HT-29 (cell line): ENCODE measurements around the gene SLC12A9. TPM values are rescaled to one million over a fixed set of nuclear protein-coding genes. Genes with fewer than 3 reads are reported as not detected.
"Not testable (repeated sequence)": the region's sequence is repeated elsewhere in the genome, so short reads cannot be mapped to it uniquely, and the experiment has no call there.

ENCODE experiments used
- DNase-seq: peaks from one replicate; pipeline ENCODE4 v3.0.0-alpha.2; 2015; ENCODE audit warnings: low spot score
- total RNA-seq: library from RNA; depleted of rRNA; stranded (reverse); fragments of >200 nt; shearing (Covaris generic); gene quantifications from 2 replicates; pipeline ENCODE4 v1.2.3, GENCODE V29; 2014; rRNA removed

SLC12A9 gene
- total RNA-seq, result 68.7 and 85.6 TPM in 2 replicates

DNA sequence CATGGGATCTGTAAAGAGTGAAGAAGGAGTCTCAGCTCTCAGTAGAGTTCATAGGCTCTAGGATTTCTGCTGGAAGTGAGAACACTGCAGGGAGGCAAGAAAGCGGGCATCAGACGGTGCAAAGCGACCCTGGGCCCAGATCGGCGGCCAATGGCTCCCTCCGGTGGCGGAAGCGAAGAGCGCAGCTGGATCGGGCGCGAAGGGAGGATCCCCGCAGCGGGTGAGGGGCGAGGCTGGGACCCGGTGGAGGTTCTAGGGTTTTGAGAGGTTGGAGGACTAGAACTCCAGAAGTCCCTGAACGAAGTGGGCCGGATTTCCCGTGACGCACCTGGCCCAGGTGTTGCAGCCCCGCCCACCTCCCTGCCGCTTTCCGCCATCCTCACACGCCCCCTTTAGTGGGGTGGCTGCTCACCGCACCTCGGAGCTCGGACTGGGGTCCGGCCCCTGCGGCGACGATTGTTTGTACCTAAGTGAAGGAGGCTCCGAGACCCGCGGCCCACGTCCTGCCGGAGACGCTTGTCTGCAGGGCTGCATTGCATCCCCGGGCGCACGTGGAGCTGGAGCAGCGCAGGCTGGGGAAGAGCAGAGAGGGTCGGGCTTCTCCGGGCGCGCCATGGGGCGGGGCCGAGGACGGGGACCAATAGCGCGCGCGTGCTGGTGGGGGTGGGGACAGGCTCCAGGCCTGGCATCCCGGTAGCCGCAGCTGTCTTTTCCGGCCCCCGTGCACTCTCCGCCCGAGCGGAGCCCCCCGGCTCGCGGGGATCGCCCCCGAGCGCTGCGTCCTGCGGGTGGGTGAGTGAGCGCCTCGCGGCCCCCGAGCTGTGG is at the start of gene SLC12A9:
SLC12A9 (plus strand) TSS at position 666 of the 825 bp plus-strand sequence. CDS start 1,485 bp downstream, outside the sequence.
- peak; percentile 94 for DNase-seq

GRCh38 chr7:100802951-100803350 is 49.6 kb upstream of the SLC12A9 start:
- DNase-seq, result peak; percentile 45

- peak; percentile 92 for DNase-seq
Observed at GRCh38 chr7:100803398-100804161, 48.9 kb upstream of the SLC12A9 start.

GRCh38 chr7:100804681-100805431 is 47.7 kb upstream of the SLC12A9 start:
- no peak for DNase-seq

DNA sequence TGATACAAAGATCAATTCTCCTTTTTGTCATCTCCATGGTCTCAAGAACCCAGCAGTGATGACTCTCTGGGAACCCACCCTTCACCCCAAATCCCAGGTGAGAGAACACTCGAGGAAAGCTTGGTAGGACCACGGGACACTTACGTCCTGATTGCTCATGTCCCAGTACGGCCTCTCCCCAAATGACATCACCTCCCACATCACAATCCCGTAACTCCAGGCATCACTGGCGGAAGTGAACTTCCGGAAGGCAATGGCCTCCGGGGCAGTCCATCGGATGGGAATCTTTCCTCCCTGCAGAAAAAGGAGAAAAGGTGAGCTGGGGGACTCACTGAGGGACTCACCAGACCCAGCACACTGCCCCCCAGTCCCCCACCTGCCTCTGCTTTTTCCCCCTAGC is 46.2 kb upstream of the SLC12A9 start:
- no peak for DNase-seq

DNA sequence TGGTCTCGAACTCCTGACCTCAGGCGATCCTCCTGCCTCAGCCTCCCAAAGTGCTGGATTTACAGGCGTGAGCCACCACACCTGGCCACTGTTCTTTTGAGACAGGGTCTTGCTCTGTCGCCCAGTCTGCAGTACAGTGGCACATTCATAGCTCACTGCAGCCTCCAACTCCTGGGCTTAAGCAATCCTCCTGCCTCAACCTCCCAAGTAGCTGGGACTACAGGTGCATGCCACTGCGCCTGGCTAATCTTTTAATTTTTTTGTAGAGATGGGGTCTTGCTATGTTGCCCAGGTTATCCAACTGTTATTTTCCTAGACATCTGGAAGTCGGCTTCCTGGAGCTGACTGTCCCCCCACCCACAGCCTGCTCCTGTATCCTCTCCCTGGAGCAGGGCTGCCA is 45.6 kb upstream of the SLC12A9 start:
- not testable (repeated sequence) for DNase-seq

DNA sequence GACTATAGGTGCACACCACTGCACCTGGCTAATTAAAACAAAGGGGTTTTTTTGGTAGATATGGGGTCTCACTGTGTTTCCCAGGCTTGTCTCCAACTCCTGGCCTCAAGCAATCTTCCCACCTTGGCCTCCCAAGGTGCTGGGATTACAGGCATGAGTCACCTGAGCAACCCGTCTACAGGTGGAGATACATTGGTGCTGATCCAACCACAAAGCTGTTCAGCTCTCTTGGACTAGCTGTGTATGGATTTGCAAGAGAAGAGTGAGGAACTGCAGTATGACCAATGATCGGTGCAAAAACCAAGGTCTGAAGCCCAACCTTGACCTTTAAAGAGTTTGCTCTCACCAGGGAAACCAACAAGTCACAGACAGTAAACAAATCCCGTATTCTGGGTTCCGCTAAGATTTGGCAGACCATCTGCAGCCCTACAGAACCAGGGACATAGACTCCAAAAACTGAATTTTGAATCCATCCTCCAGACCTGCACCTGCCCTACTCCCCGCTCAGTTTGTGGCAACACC is 44.1 kb upstream of the SLC12A9 start:
- no peak for DNase-seq

GRCh38 chr7:100811480-100811879 is 41.0 kb upstream of the SLC12A9 start:
- no peak for DNase-seq

- DNase-seq, result no peak
Observed at GRCh38 chr7:100812729-100813128, 39.8 kb upstream of the SLC12A9 start.

- DNase-seq, result not testable (repeated sequence)
Observed at GRCh38 chr7:100816515-100816914, 36.0 kb upstream of the SLC12A9 start.

GRCh38 chr7:100817097-100817496 is 35.4 kb upstream of the SLC12A9 start:
- no peak for DNase-seq

DNA sequence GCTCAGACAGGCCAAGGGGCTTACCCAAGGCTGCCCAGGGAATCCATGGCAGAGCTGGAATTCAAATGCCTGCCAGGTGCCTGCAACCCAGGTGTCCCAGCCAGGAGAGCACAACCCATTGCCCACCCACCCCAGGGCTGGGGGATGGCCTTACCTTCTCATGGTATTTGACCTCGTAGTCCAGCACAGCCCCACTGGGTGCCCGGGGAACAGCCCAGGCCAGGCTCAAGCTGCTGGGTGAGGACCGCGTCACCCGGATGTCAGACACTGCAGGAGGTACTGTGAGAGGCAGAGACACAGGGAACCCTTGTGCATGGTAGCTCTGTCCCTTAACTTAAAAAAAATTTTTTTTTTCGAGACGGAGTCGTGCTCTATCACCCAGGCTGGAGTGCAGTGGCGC is 34.1 kb upstream of the SLC12A9 start:
- no peak for DNase-seq

DNA sequence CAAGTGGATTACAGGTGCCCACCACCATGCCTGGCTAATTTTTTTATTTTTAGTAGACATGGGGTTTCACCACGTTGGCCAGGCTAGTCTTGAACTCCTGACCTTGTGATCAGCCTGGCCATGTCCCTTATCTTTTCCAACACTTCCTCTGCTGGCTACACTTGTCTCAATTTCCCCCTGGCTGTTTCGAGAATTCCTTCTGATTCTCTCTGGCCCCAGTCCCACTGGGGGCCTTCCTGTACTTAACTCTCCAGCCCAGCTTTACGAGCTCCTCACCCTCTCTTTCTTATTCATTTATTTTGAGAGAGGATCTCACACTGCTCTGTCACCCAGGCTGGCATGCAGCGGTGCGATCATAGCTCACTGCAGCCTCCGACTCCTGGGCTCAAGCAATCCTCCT is 33.7 kb upstream of the SLC12A9 start:
- DNase-seq, result no peak

DNA sequence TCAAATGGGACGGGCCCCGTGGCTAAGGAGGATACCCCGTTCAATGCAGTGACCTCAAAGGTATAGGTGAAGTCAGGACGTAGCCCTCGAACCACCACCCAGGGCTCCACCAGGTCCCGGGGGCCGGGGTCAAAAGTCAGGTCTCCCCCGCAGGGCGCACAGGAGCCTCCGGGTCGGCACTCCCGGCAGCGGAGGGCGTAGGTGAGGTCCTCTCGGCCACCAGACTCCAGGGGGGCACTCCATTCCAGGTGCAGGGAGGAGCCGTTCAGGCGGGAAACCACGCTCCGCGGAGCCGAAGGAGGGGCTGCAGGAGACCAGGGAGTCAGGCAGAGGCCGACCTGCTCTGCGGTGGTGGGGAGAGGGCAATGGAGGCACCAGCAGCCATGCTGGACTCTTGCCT is 32.9 kb upstream of the SLC12A9 start:
- no peak for DNase-seq

GRCh38 chr7:100822236-100823139 is 30.0 kb upstream of the SLC12A9 start:
- DNase-seq, result no peak

GRCh38 chr7:100823140-100823525 is 29.4 kb upstream of the SLC12A9 start:
- no peak for DNase-seq

- DNase-seq, result no peak
Observed at GRCh38 chr7:100823534-100823933, 29.0 kb upstream of the SLC12A9 start.

DNA sequence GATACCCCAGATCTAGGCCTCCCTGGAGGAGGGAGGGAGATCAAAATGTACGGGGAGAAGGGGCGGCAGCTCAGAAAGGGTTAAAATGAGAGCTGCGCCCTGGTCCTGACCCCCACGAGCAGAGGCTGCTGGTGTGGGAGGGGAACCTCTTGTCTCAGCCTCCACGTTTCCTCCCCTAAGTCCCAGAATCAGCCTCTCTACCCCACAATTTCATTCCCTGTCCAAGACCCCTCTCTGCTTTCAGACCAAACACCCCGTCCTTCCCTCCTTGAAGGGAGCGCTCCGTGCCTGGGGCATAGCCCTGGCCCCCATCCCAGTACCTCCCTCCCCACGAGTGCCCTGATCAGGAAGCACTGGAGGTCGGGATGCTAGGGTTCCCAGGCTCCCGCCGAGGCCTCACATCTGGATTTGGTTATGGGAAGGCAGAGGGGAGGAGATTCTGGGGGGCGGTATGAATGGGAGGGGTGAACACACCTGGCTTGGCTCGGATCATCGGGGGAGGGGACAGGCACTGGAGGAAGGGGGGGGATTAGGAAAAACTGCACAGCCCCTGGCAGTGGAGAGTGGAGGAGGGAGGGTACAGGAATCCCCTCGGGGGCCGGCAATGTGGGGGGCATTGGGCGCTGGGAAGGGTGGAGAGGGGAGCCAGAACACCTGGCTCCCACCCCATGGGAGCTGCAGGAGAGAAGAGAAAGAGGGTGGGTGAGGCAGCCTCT is 27.9 kb upstream of the SLC12A9 start:
- no peak for DNase-seq

- DNase-seq, result peak; percentile 56
Observed at GRCh38 chr7:100825215-100825671, 27.3 kb upstream of the SLC12A9 start.
